Neural progenitor cell (in vitro differentiated cells): ENCODE measurements around the gene PPP5C. TPM values are rescaled to one million over a fixed set of nuclear protein-coding genes. Genes with fewer than 3 reads are reported as not detected.

Experiments
- DNase-seq: peaks from one replicate; pipeline ENCODE4 v3.0.0-alpha.2; 2016; ENCODE audit warnings: low spot score
- H2AFZ ChIP-seq: fragments of 200-600 bp; sonication (generic); replicated peaks from 2 replicates; pipeline ENCODE4 v1.6.1; 2016; ENCODE audit warnings: antibody characterized with exemption
- H3F3A ChIP-seq: fragments of 200-600 bp; sonication (generic); 2 replicates; pipeline ENCODE4 v1.6.1; 2016; ENCODE audit warnings: antibody characterized with exemption, low read depth
- H3K27ac ChIP-seq: fragments of 200-600 bp; sonication (generic); 2 replicates; pipeline ENCODE4 v1.5.1; 2016; ENCODE audit warnings: mild to moderate bottlenecking
- H3K27me3 ChIP-seq: fragments of 200-600 bp; sonication (generic); 2 replicates; pipeline ENCODE4 v1.6.1; 2016; ENCODE audit warnings: mild to moderate bottlenecking, moderate library complexity
- H3K36me3 ChIP-seq: fragments of 200-600 bp; sonication (generic); 2 replicates; pipeline ENCODE4 v1.5.1; 2016
- H3K4me1 ChIP-seq: fragments of 200-600 bp; sonication (generic); 2 replicates; pipeline ENCODE4 v1.6.1; 2016; ENCODE audit warnings: mixed run types
- H3K4me2 ChIP-seq: fragments of 200-600 bp; sonication (generic); 2 replicates; pipeline ENCODE4 v1.6.1; 2016
- H3K4me3 ChIP-seq: fragments of 200-600 bp; sonication (generic); 2 replicates; pipeline ENCODE4 v1.5.1; 2016
- H3K79me2 ChIP-seq: fragments of 200-600 bp; sonication (generic); 2 replicates; pipeline ENCODE4 v1.6.1; 2016; ENCODE audit warnings: low read depth
- H3K9ac ChIP-seq: fragments of 200-600 bp; sonication (generic); 2 replicates; pipeline ENCODE4 v1.6.1; 2016
- H3K9me3 ChIP-seq: fragments of 200-600 bp; sonication (generic); 2 replicates; pipeline ENCODE4 v1.5.1; 2016; ENCODE audit warnings: low read depth
- H4K20me1 ChIP-seq: fragments of 200-600 bp; sonication (generic); 2 replicates; pipeline ENCODE4 v1.6.1; 2016; ENCODE audit warnings: low read depth
- H3K27ac Mint-ChIP-seq: 3 replicates; pipeline ENCODE4 v1.8.0; 2021; ENCODE audit warnings: mixed read lengths
- H3K27me3 Mint-ChIP-seq: 2 replicates; pipeline ENCODE4 v1.8.0; 2022; ENCODE audit warnings: low read depth, mild to moderate bottlenecking, inconsistent platforms, moderate library complexity, mixed read lengths; ENCODE audit not compliant: insufficient read depth
- H3K36me3 Mint-ChIP-seq: 3 replicates; pipeline ENCODE4 v1.8.0; 2021; ENCODE audit warnings: mixed read lengths
- H3K4me1 Mint-ChIP-seq: 3 replicates; pipeline ENCODE4 v1.8.0; 2021; ENCODE audit warnings: mixed read lengths
- H3K4me3 Mint-ChIP-seq: 3 replicates; pipeline ENCODE4 v1.8.0; 2021; ENCODE audit warnings: mild to moderate bottlenecking, moderate library complexity, mixed read lengths
- H3K9me3 Mint-ChIP-seq: 3 replicates; pipeline ENCODE4 v1.8.0; 2020; ENCODE audit warnings: mixed read lengths
- CTCF ChIP-seq: fragments of 200-600 bp; sonication (generic); IDR thresholded peaks from 2 replicates; pipeline ENCODE4 v1.5.1; 2017; ENCODE audit warnings: antibody characterized with exemption, mild to moderate bottlenecking
- EZH2 ChIP-seq: fragments of 200-600 bp; sonication (generic); IDR thresholded peaks from 2 replicates; pipeline ENCODE4 v1.6.1; 2017; ENCODE audit warnings: antibody characterized with exemption, mild to moderate bottlenecking, moderate library complexity
- EZH2phosphoT487 ChIP-seq: fragments of 200-600 bp; sonication (generic); IDR thresholded peaks from 2 replicates; pipeline ENCODE4 v1.6.1; 2017; ENCODE audit warnings: antibody characterized with exemption
- total RNA-seq: library from RNA; depleted of rRNA; stranded (reverse); fragments of >200 nt; gene quantifications from 2 replicates; pipeline ENCODE4 v1.2.3, GENCODE V29; 2015; ENCODE audit warnings: low replicate concordance

Gene PPP5C
- total RNA-seq, 1 donor from 2014 or later = 63.5 TPM

DNA sequence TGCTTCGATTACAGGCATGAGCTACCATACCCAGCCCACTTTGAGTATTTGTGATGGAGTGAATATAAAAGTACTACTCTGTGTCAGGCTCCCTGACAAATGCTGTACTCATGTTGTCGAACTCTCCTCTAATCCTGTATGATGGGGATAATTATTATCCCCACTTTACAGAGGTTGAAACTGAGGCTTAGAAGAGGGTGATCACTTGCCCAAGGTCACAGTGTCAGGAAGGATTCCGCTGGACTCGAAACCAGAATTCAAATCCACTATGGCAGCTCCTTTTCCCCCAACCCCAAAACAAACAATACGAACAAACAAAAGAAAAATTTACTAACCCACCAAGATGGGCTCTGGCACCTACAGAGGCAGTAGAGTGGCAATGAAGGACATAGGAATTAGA lies 1.7 kb upstream of the PPP5C start:
- H3F3A ChIP-seq = peaks cover 3% of the 10 kb centered on the region
- peaks cover 6% of the 10 kb centered on the region for H3K4me1 ChIP-seq
- peaks cover 30% of the 10 kb centered on the region for H3K4me1 Mint-ChIP-seq
- peaks cover 27% of the 10 kb centered on the region for H4K20me1 ChIP-seq
- H3K9me3 Mint-ChIP-seq = no peaks in the 10 kb centered on the region
- peaks cover 14% of the 10 kb centered on the region for H3K27me3 Mint-ChIP-seq
- no peaks in the 10 kb centered on the region for H3K9me3 ChIP-seq
- no peaks in the 10 kb centered on the region for H3K27me3 ChIP-seq
- H3K36me3 Mint-ChIP-seq = peaks cover 7% of the 10 kb centered on the region
- peaks cover 32% of the 10 kb centered on the region for H3K79me2 ChIP-seq
- H3K4me3 Mint-ChIP-seq = peak overlapping the region; percentile 95
- H3K4me3 ChIP-seq = no peak overlapping the region
- DNase-seq = no peak
- H3K4me2 ChIP-seq = no peak overlapping the region
- H3K27ac ChIP-seq = no peak overlapping the region
- H2AFZ ChIP-seq = no peak overlapping the region
- no peak for TF ChIP-seq EZH2phosphoT487
- no peak for TF ChIP-seq CTCF
- TF ChIP-seq EZH2 = no peak
- no peaks in the 10 kb centered on the region for H3K36me3 ChIP-seq
- no peak overlapping the region for H3K27ac Mint-ChIP-seq
- no peak overlapping the region for H3K9ac ChIP-seq

DNA sequence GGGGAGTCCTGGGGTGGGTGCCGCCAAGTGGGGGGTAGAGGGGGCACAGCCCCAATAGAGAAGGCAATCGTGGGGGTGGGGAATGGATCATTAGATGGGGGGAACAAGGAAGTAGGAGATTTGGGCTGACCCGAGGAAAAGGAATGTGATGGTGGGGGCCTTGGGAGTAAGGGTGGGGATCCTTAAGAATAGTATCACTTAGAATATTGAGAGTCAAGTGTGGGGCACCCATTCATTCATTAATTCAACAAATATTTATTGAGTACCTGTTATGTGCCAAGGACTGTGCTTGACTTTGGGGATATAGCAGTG lies 641 bp downstream of the PPP5C start:
- H3K9me3 Mint-ChIP-seq = no peaks in the 10 kb centered on the region
- Histone ChIP-seq H3K4me3 (peak overlapping the region; percentile 91), H3K9me3 (no peaks in the 10 kb centered on the region), H3K27me3 (no peaks in the 10 kb centered on the region), H3K79me2 (peaks cover 55% of the 10 kb centered on the region), H3K4me2 (peak overlapping the region; percentile 77), H3F3A (peaks cover 3% of the 10 kb centered on the region), H3K27ac (no peak overlapping the region), H4K20me1 (peaks cover 50% of the 10 kb centered on the region), H2AFZ (no peak overlapping the region), H3K9ac (no peak overlapping the region), H3K4me1 (peaks cover 6% of the 10 kb centered on the region), H3K36me3 (no peaks in the 10 kb centered on the region)
- peaks cover 35% of the 10 kb centered on the region for H3K4me1 Mint-ChIP-seq
- no peak for TF ChIP-seq EZH2
- TF ChIP-seq CTCF = no peak
- TF ChIP-seq EZH2phosphoT487 = no peak
- peak overlapping the region; percentile 95 for H3K4me3 Mint-ChIP-seq
- no peak for DNase-seq
- H3K27me3 Mint-ChIP-seq = peaks cover 11% of the 10 kb centered on the region
- H3K36me3 Mint-ChIP-seq = peaks cover 6% of the 10 kb centered on the region
- peak overlapping the region; percentile 72 for H3K27ac Mint-ChIP-seq

DNA sequence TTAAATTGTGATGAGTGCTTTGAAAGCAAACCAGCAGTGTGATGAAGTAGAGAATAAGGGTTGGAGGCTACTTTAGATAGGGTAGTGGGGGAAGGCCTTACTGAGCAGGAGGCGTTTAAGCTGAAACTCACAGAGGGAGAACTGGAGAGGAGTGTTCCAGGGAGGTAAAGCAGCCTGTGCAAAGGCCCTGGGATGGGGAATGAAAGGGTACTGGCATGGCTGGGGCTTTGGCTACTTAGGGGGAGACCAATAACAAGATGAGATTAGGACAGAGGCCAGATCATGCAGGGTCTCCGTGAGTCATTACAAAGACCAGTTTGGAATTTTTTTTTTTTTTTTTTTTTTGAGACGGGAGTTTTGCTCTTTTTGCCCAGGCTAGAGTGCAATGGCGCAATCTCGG lies 1.1 kb downstream of the PPP5C start:
- TF ChIP-seq EZH2phosphoT487 = no peak
- no peak for TF ChIP-seq EZH2
- TF ChIP-seq CTCF = no peak
- no peak for DNase-seq
- H3K4me1 ChIP-seq = peaks cover 6% of the 10 kb centered on the region
- H3K9ac ChIP-seq = no peak overlapping the region
- H3K27ac ChIP-seq = no peak overlapping the region
- no peaks in the 10 kb centered on the region for H3K36me3 ChIP-seq
- no peaks in the 10 kb centered on the region for H3K27me3 ChIP-seq
- peak overlapping the region; percentile 95 for H3K4me3 Mint-ChIP-seq
- H3K9me3 Mint-ChIP-seq = no peaks in the 10 kb centered on the region
- no peak overlapping the region for H3K27ac Mint-ChIP-seq
- H3K27me3 Mint-ChIP-seq = peaks cover 9% of the 10 kb centered on the region
- H3K36me3 Mint-ChIP-seq = peaks cover 6% of the 10 kb centered on the region
- H3K4me3 ChIP-seq = peak overlapping the region; percentile 91
- H3K4me2 ChIP-seq = peak overlapping the region; percentile 77
- H4K20me1 ChIP-seq = peaks cover 54% of the 10 kb centered on the region
- H3K79me2 ChIP-seq = peaks cover 60% of the 10 kb centered on the region
- H3K4me1 Mint-ChIP-seq = peaks cover 38% of the 10 kb centered on the region
- no peaks in the 10 kb centered on the region for H3K9me3 ChIP-seq
- no peak overlapping the region for H2AFZ ChIP-seq
- peaks cover 3% of the 10 kb centered on the region for H3F3A ChIP-seq
